HG02840 (cell line): Measurements from ENCODE around the gene RCL1.

ENCODE experiments used
- ATAC-seq: cut with Tn5 transposase; IDR thresholded peaks from one replicate; pipeline ENCODE4 v1.9.1; 2021; ENCODE audit warnings: mild to moderate bottlenecking, moderate library complexity, moderate number of reproducible peaks; ENCODE audit not compliant: unreplicated experiment, low FRiP score

The RCL1 gene

DNA sequence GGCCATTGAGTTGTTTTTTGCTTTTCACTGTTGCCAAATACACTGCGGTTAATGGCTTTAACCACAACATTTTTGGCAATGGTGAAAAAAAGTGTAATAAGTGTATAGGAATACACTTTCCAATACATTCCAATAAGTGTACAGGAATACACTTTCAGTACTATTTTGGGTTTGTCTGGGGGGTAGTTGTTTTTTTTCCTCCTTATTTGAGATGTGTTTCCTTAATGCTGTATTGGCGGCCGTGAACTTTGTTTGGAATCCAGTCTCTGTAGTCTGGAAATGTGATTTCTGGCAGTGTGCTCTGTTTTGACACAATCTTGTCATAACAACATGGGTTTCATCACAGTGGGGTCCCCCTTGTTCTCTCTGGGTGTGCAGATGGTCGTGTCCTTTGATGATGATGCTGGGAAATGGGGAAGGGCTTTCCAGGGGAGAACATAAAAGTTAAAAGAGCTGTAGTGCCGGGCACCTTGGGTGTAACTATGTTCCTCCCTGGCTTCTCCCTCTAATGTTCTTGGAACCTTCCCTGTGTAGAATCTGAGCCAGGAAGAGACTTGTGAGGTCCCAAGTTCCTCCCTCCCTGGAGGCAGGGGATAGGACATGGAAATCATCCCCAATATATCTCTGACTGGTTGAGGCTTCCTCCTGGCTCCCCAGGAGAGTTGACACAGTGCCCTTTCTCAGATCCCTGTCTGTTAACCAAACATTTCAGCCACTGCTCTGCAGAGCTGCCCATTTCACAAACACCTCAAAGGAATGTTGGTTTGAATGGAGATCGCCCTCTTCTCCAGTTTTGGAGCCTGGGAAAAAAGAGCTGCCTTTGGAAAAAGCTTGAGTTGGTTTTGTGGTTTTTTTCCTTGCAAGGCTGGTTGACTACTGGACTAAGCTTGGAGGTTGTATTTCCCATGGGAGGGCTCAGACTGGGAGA lies 44.8 kb downstream of the RCL1 start:
- ATAC-seq = no peak

DNA sequence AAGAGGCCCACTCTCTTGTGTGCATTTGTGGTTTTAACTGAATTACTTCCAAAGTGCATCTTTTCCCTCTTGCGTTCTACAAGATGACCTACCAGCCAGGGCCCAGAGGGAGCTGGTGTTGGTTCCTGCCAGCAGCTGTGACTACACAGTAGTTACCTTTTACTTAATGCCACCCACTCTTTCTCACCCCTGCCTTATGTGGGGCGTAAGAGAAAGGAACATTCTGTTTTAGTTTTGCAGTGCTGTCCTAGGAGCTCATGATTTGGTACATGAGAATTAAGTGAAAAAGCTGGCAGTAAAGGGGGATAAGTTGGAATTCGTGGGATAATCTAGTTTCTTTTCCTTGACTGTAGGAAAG lies 45.4 kb downstream of the RCL1 start:
- ATAC-seq = no peak

DNA sequence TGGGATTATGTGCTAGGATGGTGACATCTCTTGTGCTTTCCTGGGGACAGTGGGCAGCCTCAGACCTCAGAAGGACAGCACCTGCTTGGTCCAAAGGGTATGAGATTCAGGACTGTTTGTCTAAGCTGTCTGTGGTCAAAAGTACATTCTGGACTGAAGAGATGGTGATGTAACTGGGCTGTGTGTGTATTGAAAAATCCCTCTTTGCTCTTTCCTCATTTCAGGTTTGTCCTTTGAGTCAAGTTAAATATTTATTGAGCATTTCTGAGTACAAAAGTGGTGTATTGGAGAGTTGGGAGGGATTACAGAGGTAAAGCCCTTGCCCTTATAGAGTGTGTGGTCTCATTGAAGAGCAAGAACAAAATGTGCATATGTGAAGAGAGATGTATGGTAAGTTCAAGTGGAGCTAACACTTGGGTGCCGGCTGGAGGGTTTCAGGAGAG lies 46.7 kb downstream of the RCL1 start:
- ATAC-seq = no peak

DNA sequence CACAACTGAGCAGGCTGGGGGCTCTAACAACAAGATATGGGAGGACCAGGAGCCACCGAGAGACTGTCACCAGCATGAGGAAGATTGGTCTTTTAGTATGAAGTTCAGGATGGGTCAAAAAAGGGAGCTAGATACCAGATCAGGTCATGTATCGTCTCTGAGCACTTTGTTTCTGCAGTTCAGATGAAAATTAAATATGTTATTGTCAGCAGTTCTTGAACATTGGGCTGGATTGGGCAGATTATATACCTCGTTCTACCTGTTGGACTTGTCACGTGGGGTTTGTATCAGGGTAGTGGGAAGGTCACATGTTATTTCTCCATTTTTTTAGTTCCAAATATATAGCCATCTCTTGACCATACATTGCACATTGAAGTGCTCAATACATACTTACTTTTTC lies 47.3 kb downstream of the RCL1 start:
- ATAC-seq = no peak

DNA sequence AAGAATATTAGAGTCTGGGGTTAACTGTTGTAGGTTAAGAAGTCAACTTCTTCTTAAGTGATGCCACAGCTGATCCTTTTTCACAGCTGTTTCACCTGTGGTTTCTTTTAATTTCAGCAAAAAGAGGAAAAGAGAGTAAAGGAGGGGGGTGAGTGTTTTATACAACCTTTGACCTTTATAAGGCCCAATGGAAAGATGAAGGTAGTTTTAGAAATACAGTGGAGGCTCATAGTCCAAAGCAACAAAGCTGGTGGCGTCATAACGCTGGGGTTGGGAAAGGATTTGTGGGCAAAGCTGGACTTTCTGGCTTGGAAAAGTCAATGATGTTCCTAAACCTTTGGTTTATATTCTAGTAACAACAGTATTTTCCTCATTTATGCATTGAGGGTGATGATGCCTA lies 49.5 kb downstream of the RCL1 start:
- no peak for ATAC-seq

DNA sequence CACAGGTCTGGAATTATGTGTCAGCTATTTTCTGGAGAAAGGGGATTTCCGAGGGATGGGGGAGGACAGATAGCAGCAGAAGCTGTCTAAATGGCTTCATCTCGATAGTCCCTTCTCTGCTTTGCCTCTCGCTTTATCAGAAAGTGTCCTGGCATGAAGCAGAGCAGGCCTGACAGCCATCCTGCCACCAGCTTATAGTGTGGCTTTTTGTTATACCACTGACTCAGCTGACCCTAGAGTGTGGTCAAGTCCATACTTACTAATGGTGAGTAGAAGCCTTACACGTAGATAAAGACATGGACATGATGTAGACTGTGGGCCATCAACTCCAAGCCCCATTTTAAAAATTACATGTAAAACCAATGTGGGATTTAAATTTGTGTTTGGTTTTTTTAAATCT lies 50.0 kb downstream of the RCL1 start:
- ATAC-seq = no peak

DNA sequence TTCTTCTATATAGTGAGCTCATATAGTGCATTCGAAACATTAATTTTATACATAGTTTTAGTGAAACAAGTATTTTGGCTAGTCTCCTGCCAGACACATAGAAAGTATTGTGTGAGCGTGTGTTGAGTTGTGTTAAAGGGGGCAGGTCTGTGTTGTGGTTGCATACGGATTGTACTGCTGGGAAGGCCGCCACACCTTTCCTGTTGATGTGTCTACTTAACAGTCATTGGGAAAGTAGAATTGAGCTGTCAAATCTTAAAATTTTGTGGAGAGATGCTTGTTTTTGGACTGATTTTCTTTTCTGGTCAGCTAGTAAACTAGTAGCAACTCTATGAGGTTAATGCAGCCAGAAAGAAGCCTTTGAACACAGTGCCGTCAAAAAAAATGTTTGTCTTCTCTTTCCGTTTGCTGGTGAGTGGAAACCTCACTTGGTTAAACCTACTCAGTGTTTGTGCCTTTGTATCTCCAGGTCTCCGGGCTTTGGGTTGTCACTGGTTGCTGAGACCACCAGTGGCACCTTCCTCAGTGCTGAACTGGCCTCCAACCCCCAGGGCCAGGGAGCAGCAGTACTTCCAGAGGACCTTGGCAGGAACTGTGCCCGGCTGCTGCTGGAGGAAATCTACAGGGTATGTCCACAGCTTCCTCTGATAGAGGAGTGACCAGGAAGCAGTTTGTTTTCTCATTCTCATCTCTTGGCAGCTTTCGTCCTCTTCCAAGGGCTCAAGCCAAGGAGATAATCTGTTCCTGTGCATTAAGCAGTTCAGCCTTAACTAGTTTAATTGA lies 51.5 kb downstream of the RCL1 start:
- ATAC-seq = no peak

DNA sequence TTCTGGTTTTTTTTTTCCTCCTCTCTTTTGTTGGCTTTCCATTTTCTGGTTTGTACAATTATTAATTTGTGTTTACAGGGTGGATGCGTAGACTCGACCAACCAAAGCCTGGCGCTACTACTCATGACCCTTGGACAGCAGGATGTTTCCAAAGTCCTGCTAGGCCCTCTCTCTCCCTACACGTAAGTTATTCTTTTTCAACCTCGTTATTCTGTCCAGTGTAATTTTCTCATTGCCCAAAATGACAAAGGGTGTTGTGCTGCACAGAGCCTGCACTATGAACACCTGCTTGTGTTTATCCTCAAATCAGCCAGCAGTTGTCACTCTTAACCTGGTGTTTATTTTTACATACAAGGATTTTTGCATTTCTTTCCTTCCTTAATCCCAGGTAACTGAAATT lies 56.6 kb downstream of the RCL1 start:
- no peak for ATAC-seq

DNA sequence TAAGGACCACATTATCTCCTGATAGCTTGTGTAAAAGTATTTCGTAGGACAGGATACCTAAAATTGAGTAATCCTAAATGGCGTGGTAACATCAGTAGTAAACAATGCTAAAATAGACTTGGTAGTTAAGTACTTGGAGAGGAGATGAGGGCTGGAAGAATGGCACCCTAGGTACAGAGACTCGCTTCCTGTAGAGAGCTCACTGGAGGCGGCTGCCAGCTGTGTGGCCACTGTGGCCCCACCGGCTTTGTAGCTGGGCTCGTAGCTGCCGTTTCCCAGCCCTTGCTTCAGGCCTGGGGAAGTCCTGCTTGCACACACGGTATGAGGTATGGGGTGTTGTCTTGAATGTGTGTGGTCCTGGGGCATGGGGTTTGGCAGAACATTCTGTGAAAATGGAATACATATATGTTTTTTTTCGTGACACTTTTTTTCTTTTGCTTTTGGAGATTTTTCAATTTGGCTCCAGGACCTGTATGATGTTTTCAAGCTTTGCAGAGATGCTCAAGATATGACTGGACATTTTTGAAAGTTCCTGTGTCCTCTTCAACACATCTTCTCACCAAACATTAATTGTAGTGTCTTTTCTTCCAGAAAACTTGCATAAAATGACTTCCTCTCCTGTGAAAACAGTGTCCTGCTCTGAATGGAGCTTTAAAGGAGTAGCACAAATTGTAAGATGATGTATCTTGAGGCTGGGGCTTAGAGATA lies 58.0 kb downstream of the RCL1 start:
- ATAC-seq = no peak

DNA sequence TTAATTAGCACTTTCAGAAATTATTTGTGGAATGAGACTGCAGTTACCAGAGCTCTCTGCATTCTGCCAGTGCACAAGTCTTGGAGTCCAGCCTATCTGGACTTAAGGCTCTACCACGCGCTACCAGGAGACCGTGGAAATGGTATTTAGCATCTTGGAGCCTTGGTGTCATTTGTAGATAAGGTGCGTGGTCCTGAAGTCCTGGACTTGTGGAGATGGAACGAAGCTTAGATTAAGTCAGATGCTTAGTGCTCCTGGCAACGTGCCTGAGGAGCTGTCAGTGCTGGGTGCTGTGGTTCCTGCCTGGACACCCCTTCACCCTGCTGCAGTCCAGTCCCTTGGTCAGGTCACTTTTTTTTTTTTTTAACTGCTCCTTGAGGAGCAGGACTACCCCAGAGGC lies 59.7 kb downstream of the RCL1 start:
- ATAC-seq = no peak

DNA sequence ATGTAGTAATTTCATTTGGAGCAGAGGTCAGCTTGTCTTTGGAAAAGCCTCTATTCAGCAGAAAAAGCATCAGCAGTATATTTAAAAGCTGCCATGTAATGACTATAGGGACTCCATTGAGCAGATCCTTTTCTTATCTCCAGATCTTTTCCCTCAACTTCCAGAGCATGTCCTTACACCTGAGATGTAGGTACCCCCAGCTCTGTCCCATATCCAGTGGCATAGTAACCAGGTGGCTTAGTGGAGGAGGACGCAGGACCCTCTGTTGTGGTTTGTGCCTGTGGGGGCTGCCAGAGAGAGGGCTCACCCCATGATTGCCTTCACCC lies 61.5 kb downstream of the RCL1 start:
- no peak for ATAC-seq

DNA sequence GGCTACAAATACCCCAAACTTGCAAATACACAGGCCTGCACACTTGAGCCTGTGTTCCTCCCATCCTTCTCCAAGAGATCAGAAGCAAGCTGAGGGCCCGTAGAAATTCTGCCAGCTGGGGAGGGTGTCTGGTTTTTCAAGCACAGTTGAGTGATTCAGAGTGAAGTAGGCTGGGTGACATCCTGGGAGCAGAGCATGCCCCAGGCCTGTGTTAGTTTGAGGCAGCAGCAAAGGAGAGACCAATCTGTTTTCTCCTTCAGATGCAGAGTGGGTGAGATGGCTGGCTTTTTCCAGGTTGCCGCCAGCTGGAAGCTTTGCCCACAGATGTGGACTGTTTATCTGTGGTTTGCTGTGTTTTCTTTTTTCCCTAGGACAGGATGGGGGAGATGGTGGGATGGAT lies 63.1 kb downstream of the RCL1 start:
- ATAC-seq = no peak

DNA sequence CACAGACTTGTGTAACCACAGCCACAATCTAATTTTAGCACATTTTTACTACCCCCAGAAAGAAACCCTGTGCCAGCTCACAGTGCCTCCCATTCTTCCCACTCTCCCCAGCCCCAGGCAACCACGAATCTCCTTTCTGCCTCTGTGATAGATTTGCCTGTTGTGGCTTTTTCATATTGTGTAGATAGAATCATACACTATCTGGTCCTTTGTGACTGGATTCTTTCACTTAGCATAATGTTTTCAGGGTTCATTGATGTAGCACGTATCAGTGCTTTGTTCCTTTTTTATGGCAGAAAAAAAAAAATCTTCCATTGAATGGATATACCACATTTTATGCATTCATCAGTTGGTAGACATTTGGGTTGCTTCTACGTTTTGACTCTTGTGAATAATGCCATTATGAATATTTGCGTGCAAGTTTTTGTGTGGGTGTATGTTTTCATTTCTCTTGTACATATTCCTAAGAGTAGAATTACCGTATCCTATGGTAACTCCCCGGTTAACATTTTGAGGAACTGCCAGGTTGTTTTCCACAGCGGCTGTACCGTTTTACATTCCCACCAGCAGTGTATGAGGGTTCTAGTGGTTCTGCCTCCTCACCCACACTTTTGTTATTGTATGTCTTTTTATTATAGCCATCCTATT lies 64.5 kb downstream of the RCL1 start:
- no peak for ATAC-seq

DNA sequence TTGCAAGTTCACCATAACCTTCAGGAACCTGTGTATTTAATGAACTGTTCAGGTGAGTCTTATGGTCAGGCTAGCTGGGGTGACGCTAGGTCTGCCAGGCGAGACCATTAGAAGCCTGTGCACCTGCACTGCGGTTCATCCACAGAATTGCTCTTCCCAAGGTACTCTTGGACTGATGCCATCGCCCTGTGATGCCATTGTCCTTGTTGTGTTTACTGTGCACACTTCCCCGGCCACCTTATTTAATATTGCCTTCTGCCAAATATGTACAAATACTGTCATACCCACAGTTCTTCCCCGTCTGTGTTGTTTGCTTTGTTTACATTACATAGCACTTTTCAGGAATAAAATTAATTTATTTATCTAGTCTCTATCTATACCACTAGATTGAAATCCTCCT lies 66.3 kb downstream of the RCL1 start:
- no peak for ATAC-seq

DNA sequence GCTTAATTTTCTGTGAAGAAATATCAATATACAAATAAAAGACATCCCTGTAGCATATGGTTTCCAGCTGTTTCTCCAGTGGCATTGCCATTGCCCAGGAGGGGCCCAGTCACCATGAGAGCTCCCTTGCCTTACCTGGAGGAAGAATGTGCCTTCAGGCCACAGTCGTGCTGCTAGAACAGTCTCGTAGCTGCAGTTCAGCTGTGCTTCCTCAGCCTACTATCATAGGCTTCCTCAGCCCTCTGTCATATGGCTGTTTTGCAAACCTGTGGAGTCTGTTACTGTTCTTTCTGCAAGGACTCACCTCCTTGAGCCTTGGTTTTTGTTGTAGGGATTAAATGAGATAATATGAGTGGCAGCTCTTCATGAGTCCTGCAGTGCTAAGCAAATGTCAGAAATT lies 67.6 kb downstream of the RCL1 start:
- no peak for ATAC-seq

DNA sequence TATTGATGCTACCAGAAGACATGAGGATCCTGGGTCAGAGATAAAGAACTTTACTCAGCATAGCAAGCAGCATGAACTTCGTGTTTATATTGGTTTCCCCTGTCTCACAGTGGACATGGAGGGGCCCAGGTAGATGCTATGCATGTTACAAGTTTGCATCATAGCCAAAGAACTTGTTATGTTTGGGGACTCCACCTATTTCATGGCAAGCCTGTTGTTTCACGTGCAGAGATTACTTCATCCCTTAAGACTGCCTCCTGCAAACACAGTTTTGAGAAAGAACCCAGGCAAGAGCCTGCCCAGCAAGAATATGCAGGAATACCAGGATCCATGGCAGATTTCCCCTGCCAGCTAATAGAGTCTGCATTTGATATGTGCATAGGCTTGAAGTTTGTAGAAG lies 68.4 kb downstream of the RCL1 start:
- ATAC-seq = no peak

DNA sequence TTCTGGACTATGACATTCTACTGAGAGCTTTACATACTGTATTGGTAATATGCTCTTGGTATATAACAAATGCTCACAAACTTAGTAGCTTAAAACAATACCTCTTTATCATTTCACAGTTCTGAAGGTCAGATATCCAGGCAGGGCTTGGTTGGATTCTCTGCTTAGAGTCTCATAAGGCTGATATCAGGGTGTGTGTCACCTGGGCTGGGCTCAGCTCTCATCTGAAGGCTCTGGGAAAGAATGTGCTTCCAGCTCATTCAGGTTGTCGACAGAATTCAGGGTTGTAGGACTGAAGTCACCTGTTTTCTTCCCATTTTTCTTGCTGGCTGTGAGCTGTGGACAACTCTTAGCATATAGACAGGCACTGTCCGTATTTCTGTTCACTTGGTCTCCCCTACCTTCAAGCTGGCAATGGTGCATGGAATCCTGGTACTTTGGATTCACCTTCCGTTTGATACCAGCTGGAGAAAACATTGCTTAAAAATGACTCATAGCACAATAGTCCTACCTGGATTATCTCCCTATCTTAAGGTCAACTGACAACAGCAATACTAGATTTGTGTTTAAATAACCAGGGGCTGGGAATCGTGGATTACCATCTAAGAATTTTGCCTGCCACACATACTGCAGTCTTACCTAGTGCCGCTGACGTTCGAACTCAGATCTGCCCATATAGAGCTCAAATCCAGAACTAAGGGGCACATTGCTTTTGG lies 69.2 kb downstream of the RCL1 start:
- no peak for ATAC-seq

DNA sequence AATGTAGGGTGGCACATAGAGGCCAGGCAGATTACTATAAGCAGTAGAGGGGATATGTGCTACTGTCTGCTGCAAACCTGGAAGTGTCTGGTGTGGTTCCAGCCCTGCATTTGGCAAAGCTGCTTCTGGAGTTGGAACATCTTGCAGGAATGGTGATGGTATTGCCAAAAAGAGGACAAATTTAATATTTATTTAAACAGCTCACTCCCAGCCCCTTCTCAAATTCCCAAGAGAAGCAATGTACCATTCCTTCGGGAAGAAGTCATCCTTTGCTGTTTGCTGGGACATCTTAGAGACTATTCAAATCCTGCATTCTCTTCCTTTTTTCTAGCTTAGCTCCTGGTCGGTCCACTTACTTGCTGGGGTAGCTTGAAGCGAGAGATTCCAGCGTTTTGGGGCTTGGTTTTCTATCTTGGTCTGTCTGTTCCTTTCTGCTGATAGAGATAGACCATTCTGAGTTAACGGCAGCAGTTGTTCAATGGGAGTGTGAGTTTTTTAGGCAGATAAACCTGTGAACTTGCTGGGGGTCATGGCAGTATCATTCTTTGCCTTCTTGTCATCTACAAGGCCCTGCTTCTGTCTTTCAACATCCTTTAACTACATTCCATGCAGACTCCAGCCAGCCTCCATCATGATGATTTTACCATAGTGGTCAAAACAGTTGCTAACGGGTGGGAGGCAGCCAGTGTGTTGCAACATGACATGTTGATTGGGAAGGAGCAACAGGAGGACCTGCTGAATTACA lies 69.9 kb downstream of the RCL1 start:
- ATAC-seq = no peak

DNA sequence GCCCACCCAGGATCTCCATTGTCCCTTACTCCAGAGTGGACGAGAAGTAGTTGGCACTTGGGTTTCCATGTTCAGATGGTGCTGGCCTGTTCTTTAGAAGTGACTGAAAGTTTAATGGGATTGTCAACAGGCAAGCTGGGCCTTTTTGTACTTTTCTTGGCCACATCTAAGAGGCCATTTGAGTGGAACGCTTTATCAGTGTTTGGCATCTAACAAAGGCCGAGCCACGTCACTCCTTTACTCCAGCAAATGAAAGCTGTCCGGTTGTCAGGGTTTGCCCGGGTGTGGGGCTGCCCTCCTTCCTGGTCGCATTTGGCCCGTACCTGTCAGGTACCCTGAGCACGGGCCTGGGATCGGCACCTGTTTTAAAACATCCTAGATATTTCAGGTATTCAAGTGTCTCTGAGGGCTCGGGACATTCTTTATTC lies 71.5 kb downstream of the RCL1 start:
- no peak for ATAC-seq

DNA sequence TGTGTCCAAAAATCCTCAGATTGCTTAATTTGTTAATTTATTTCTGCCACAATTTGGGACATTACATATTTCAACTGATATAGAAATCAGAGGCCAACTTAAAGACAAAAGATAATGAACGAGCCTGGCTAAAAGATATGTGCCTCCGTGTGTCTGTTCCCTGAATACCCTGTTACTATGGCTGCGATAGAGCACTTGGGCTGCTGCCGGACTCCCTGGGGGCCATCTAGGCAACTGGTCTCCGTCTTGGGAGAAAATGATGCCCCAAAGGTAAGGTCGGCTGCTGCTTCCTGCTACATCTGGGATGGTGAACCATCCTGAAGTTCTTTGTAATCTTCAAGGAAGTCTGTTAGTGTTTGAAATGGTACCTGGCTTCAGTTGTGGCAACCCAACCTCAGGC lies 72.0 kb downstream of the RCL1 start:
- no peak for ATAC-seq
